ENCODE results near the gene CRACR2A. TPM values are rescaled to one million over a fixed set of nuclear protein-coding genes. Genes with fewer than 3 reads are reported as not detected.

CRACR2A gene
- total and polyA plus RNA-seq, 2 of the 8 experiments (the other 6 are each of a cell fraction or from before 2014, with no cell fraction given), result 0.85 to 3.2 TPM

- Histone ChIP-seq H2BK120ac (replicated peaks; ENCODE audit: low read depth, low read length) (no peak overlapping the region), H2BK12ac (ENCODE audit: low read depth, low read length) (no peak overlapping the region), H2BK15ac (ENCODE audit: low read length) (no peak overlapping the region), H3K18ac (ENCODE audit: extremely low read depth, low read length) (no peak overlapping the region), H3K56ac (replicated peaks; ENCODE audit: insufficient read length, low read depth, low read length) (no peak overlapping the region), H3K27ac (ENCODE audit: low read depth, low read length) (no peak overlapping the region), H3K79me1 (ENCODE audit: low read depth, low read length) (no peaks in the 10 kb centered on the region), H2BK20ac (ENCODE audit: low read length) (no peak overlapping the region), H3K79me2 (ENCODE audit: control insufficient read depth in 1 of 2, insufficient read depth in 2 of 2, low read length in 2 of 2) (no peaks in the 10 kb centered on the region), H3K23ac (ENCODE audit: insufficient read length) (no peak overlapping the region), H3K9ac (replicated peaks in 1 of 4; ENCODE audit: extremely low read depth in 1 of 4, low read depth in 3 of 4, low read length in 3 of 4) (no peak overlapping the region), H2BK5ac (ENCODE audit: low read depth, low read length) (no peak overlapping the region), H3K9me3 (ENCODE audit: insufficient read depth in 2 of 2, low read depth in 1 of 2, low read length in 1 of 2) (peaks cover 21 to 26% of the 10 kb centered on the region in 2 experiments), H4K8ac (ENCODE audit: extremely low read depth, insufficient read depth, low read length) (no peak overlapping the region), H3K4me1 (replicated peaks in 1 of 4; ENCODE audit: control insufficient read depth in 3 of 4, insufficient read depth in 4 of 4, low read length in 3 of 4) (peaks cover 0 to 4% (median 0%) of the 10 kb centered on the region in 4 experiments; a peak in 1 of 7 replicates), H4K91ac (replicated peaks; ENCODE audit: insufficient read length, low read length) (no peak overlapping the region), H3K14ac (ENCODE audit: insufficient read length) (no peak overlapping the region), H4K20me1 (replicated peaks in 1 of 2; ENCODE audit: control insufficient read depth in 1 of 2, insufficient read depth in 2 of 2, low read length in 2 of 2) (no peaks in the 10 kb centered on the region), H3K27me3 (replicated peaks in 1 of 4; ENCODE audit: control insufficient read depth in 3 of 4, extremely low read depth in 1 of 4, insufficient read depth in 3 of 4, low read length in 3 of 4) (no peaks in the 10 kb centered on the region), H2AK5ac (ENCODE audit: low read depth, low read length) (no peak overlapping the region), H3K4me2 (ENCODE audit: insufficient read depth in 1 of 2, low read depth in 2 of 2, low read length in 2 of 2) (no peak overlapping the region), H3K36me3 (ENCODE audit: control insufficient read depth in 2 of 4, insufficient read depth in 4 of 4, low read length in 3 of 4) (no peaks in the 10 kb centered on the region; a peak in 2 of 8 replicates), H3K4ac (replicated peaks; ENCODE audit: insufficient read length, low read depth, low read length) (no peak overlapping the region), H4K5ac (ENCODE audit: insufficient read length, low read depth, low read length) (no peak overlapping the region), H2AFZ (ENCODE audit: low read length) (no peak overlapping the region), H3K4me3 (ENCODE audit: extremely low read depth in 1 of 4, insufficient read depth in 2 of 4, low read depth in 3 of 4, low read length in 4 of 4) (no peak overlapping the region), H3K23me2 (ENCODE audit: low read depth, low read length) (no peaks in the 10 kb centered on the region)
- ChIA-PET POLR2A (ENCODE audit: partially characterized antibody) (no interaction called here), CTCF (ENCODE audit: partially characterized antibody) (interaction anchor here (0.7 to 1.1 kb wide), 3 partner anchors 9 to 423 kb away, joined by 3 read pairs; no protein-coding TSS in a partner anchor)
- 72% methylated on average over 6 of the region's 6 CpGs; no CpG with 5 or more reads in 1 of the 2 experiments for WGBS, 2 experiments (ENCODE audit: extremely low coverage in 1 of 2, insufficient coverage in 1 of 2, insufficient read length in 1 of 2, insufficient replicate concordance in 2 of 2, low coverage in 1 of 2, low lambda C conversion rate in 2 of 2, missing lambda C conversion rate in 1 of 2)
- DNase-seq (ENCODE audit: low read depth in 1 of 2, low spot score in 2 of 2), result no peak
- no peak for FAIRE-seq
- no peak for TF ChIP-seq RNF2 (IDR thresholded peaks at IDR 0.05; ENCODE audit: borderline replicate concordance, low read depth, low read length, missing control alignments, poor library complexity, severe bottlenecking)
- TF ChIP-seq ZNF274 (IDR thresholded peaks at IDR 0.05; ENCODE audit: borderline replicate concordance, extremely low read depth, low read length), result no peak
- no peak for TF ChIP-seq SIN3A (conservative IDR thresholded peaks at IDR 0.05 in 1 of 2, IDR thresholded peaks at IDR 0.05 in 1 of 2; ENCODE audit: low read depth in 1 of 2, low read length in 2 of 2)
- no peak for TF ChIP-seq TCF12 (IDR thresholded peaks at IDR 0.05; ENCODE audit: low read depth, low read length)
- TF ChIP-seq MAX (IDR thresholded peaks at IDR 0.05), result no peak
- no peak for TF ChIP-seq CHD2 (IDR thresholded peaks at IDR 0.05; ENCODE audit: low read length)
- no peak for TF ChIP-seq SIX5 (IDR thresholded peaks at IDR 0.05; ENCODE audit: low read depth, low read length)
- TF ChIP-seq TEAD4 (IDR thresholded peaks at IDR 0.05; ENCODE audit: low read depth, low read length), result no peak
- no peak for TF ChIP-seq HDAC2 (IDR thresholded peaks at IDR 0.05; ENCODE audit: borderline replicate concordance in 1 of 2, low read depth in 2 of 2, low read length in 2 of 2)
- no peak for TF ChIP-seq RXRA (IDR thresholded peaks at IDR 0.05; ENCODE audit: insufficient read depth, low read depth, low read length)
- TF ChIP-seq NANOG (IDR thresholded peaks at IDR 0.05; ENCODE audit: insufficient read depth, low read depth, low read length, poor library complexity, severe bottlenecking), result no peak
- no peak for TF ChIP-seq POLR2A (IDR thresholded peaks at IDR 0.05; ENCODE audit: control extremely low read depth in 1 of 2, low read depth in 2 of 2, low read length in 2 of 2)
- TF ChIP-seq GABPA (IDR thresholded peaks at IDR 0.05; ENCODE audit: borderline replicate concordance, insufficient read depth, low read length), result no peak
- no peak for TF ChIP-seq CHD1 (IDR thresholded peaks at IDR 0.05; ENCODE audit: low read depth, low read length)
Observed at GRCh38 chr12:3722368-3722767, 30.5 kb downstream of the CRACR2A start.
